ENCODE measurements around the gene USP36.
"Not testable (repeated sequence)": the region's sequence is repeated elsewhere in the genome, so short reads cannot be mapped to it uniquely, and the experiment has no call there.

The USP36 gene

GRCh38 chr17:78840780-78841611, at the start of gene USP36:
Gene USP36, minus strand, starts transcription at chr17:78840814. Its CDS starts 4,451 bp downstream, at chr17:78836363.
- DNase-seq, result peak; percentile 100

GRCh38 chr17:78890096-78890495, 49.5 kb upstream of the USP36 start:
- not testable (repeated sequence) for DNase-seq

GRCh38 chr17:78889531-78889930, 48.9 kb upstream of the USP36 start:
- DNase-seq, result peak; percentile 42

GRCh38 chr17:78888941-78889518, 48.4 kb upstream of the USP36 start:
- no peak for DNase-seq

GRCh38 chr17:78886954-78887353, 46.3 kb upstream of the USP36 start:
- DNase-seq, result no peak

GRCh38 chr17:78885956-78886355, 45.3 kb upstream of the USP36 start:
- DNase-seq, result no peak

- no peak for DNase-seq
These were observed 44.5 kb upstream of the USP36 start for GRCh38 chr17:78884876-78885667.

- DNase-seq, result no peak
These were observed 43.7 kb upstream of the USP36 start for GRCh38 chr17:78884148-78884825.

- no peak for DNase-seq
These were observed 43.0 kb upstream of the USP36 start for GRCh38 chr17:78883533-78884131.

- DNase-seq, result no peak
These were observed 42.5 kb upstream of the USP36 start for GRCh38 chr17:78883089-78883532.

- no peak for DNase-seq
These were observed 42.0 kb upstream of the USP36 start for GRCh38 chr17:78882540-78883088.

- DNase-seq, result peak; percentile 20
These were observed 39.1 kb upstream of the USP36 start for GRCh38 chr17:78879635-78880186.

GRCh38 chr17:78878871-78879527, 38.4 kb upstream of the USP36 start:
- no peak for DNase-seq

GRCh38 chr17:78878261-78878660, 37.6 kb upstream of the USP36 start:
- DNase-seq, result no peak

GRCh38 chr17:78876954-78877517, 36.4 kb upstream of the USP36 start:
- DNase-seq, result not testable (repeated sequence)

- DNase-seq, result no peak
These were observed 35.5 kb upstream of the USP36 start for GRCh38 chr17:78876094-78876597.

GRCh38 chr17:78875363-78876093, 34.9 kb upstream of the USP36 start:
- DNase-seq, result no peak

GRCh38 chr17:78873519-78874340, 33.1 kb upstream of the USP36 start:
- DNase-seq, result no peak

GRCh38 chr17:78872486-78872885, 31.9 kb upstream of the USP36 start:
- DNase-seq, result no peak

All from activated CD4-positive, alpha-beta T cell treated with anti-CD3 and anti-CD28 coated beads, Interleukin-2, amount 50 U/mL, for 16 hours (primary cell).